Peyer's patch (tissue), 4 donors: ENCODE results near the gene SPIN4.

Source experiments
- POLR2A ChIP-seq, 2 donors: fragments of 450-650 bp; IDR thresholded peaks; one replicate each; pipeline ENCODE4 v1.5.1; 2017; ENCODE audit warnings: antibody characterized with exemption in 2 of 2, mild to moderate bottlenecking in 2 of 2, moderate library complexity in 2 of 2
- TF ChIP-seq, protein P1 (sequence below), 6 experiments: fragments of 450-650 bp in 4 of 6; fragments of 200-600 bp in 2 of 6; sonication (generic) in 1 of 6; IDR thresholded peaks; one replicate each; pipeline ENCODE4 v1.5.1; 2017 to 2019; ENCODE audit warnings: antibody characterized with exemption in 6 of 6, mild to moderate bottlenecking in 3 of 6, moderate library complexity in 1 of 6

DNA sequence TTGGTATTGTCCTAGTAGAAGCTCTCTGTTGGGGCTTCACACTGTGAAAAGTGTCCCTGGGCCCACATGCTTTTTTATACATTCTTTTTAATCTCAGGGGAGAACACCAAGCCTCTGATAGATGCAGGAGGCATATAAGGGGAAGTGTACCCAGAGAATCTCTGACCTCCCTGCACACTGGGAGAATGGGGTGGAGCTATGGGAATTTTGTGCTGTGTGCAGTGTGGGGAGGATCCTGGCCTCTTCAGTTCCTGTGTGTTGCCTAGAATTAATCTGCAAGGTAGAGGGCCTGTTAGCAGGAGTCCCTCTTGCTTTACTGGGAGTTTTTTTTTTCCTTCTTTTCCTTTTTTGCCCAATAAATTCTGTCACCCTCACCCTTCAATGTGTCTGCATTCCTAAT, 49.2 kb upstream of the SPIN4 start:
- TF ChIP-seq, protein P1, sequence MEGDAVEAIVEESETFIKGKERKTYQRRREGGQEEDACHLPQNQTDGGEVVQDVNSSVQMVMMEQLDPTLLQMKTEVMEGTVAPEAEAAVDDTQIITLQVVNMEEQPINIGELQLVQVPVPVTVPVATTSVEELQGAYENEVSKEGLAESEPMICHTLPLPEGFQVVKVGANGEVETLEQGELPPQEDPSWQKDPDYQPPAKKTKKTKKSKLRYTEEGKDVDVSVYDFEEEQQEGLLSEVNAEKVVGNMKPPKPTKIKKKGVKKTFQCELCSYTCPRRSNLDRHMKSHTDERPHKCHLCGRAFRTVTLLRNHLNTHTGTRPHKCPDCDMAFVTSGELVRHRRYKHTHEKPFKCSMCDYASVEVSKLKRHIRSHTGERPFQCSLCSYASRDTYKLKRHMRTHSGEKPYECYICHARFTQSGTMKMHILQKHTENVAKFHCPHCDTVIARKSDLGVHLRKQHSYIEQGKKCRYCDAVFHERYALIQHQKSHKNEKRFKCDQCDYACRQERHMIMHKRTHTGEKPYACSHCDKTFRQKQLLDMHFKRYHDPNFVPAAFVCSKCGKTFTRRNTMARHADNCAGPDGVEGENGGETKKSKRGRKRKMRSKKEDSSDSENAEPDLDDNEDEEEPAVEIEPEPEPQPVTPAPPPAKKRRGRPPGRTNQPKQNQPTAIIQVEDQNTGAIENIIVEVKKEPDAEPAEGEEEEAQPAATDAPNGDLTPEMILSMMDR (IDR thresholded peaks at IDR 0.05) = no peak
- no peak for TF ChIP-seq POLR2A (IDR thresholded peaks at IDR 0.05)
